WTC11 (cell line): ENCODE measurements around the gene GUCY1A2. TPM values are rescaled to one million over a fixed set of nuclear protein-coding genes. Genes with fewer than 3 reads are reported as not detected.

Experiments
- ATAC-seq: fragments of 200-7000 bp; cut with Tn5 transposase; 2 replicates; pipeline ENCODE4 v1.10.0; 2021; ENCODE audit warnings: mild to moderate bottlenecking, moderate library complexity
- CTCF ChIA-PET: fragments of 300-600 bp; sonication (Branson Sonifier 250); formaldehyde crosslinking; loops from one replicate; lab custom pipeline; 2021; ENCODE audit warnings: antibody characterized with exemption; lab: Charles Lee
- POLR2A ChIA-PET: fragments of 350-600 bp; sonication (Branson Sonifier 250); formaldehyde crosslinking; loops from one replicate; lab custom pipeline; 2021; ENCODE audit warnings: antibody characterized with exemption; lab: Charles Lee
- DNase-seq: peaks from one replicate; pipeline ENCODE4 v3.0.0; 2021; ENCODE audit warnings: low spot score
- H3K27ac Mint-ChIP-seq: 2 replicates; pipeline ENCODE4 v1.8.0; 2021; ENCODE audit warnings: mixed read lengths
- H3K27me3 Mint-ChIP-seq: 2 replicates; pipeline ENCODE4 v1.8.0; 2021; ENCODE audit warnings: low read depth, mild to moderate bottlenecking, moderate library complexity, mixed read lengths
- H3K36me3 Mint-ChIP-seq: 2 replicates; pipeline ENCODE4 v1.8.0; 2021; ENCODE audit warnings: mixed read lengths
- H3K4me1 Mint-ChIP-seq: 2 replicates; pipeline ENCODE4 v1.8.0; 2022; ENCODE audit warnings: mixed read lengths
- H3K4me3 Mint-ChIP-seq: 2 replicates; pipeline ENCODE4 v1.8.0; 2021; ENCODE audit warnings: mild to moderate bottlenecking, moderate library complexity, mixed read lengths
- H3K9me3 Mint-ChIP-seq: 2 replicates; pipeline ENCODE4 v1.8.0; 2021; ENCODE audit warnings: mixed read lengths
- AFF4 ChIP-seq: sonication (generic); formaldehyde crosslinking; IDR thresholded peaks from 2 replicates; pipeline ENCODE4 v1.8.1; 2023; ENCODE audit warnings: mild to moderate bottlenecking, missing genetic modification reagents, borderline replicate concordance
- E2F1 ChIP-seq: sonication (generic); formaldehyde crosslinking; IDR thresholded peaks from 2 replicates; pipeline ENCODE4 v1.8.0; 2022; ENCODE audit warnings: mild to moderate bottlenecking, missing genetic modification reagents
- EMX1 ChIP-seq: fragments of 250-450 bp; sonication (Bioruptor Pico); IDR thresholded peaks from 2 replicates; pipeline ENCODE4 v1.8.0; 2021; ENCODE audit warnings: mild to moderate bottlenecking
- ETV6 ChIP-seq: sonication (generic); formaldehyde crosslinking; IDR thresholded peaks from 2 replicates; pipeline ENCODE4 v1.8.1; 2022; ENCODE audit warnings: mild to moderate bottlenecking, missing genetic modification reagents
- FOXK1 ChIP-seq: sonication (generic); formaldehyde crosslinking; IDR thresholded peaks from 2 replicates; pipeline ENCODE4 v1.8.0; 2022; ENCODE audit warnings: mild to moderate bottlenecking, moderate library complexity, missing genetic modification reagents
- HMGA2 ChIP-seq: fragments of 250-450 bp; sonication (Bioruptor Pico); IDR thresholded peaks from 2 replicates; pipeline ENCODE4 v1.4.0; 2021; ENCODE audit warnings: mild to moderate bottlenecking, moderate library complexity
- MXD4 ChIP-seq: fragments of 250-450 bp; sonication (Bioruptor Pico); IDR thresholded peaks from 2 replicates; pipeline ENCODE4 v1.8.0; 2021; ENCODE audit warnings: mild to moderate bottlenecking, moderate library complexity, borderline replicate concordance
- RELA ChIP-seq: sonication (generic); formaldehyde crosslinking; IDR thresholded peaks from 2 replicates; pipeline ENCODE4 v1.8.1; 2022; ENCODE audit warnings: missing genetic modification reagents, mild to moderate bottlenecking, borderline replicate concordance
- SMAD4 ChIP-seq: sonication (generic); formaldehyde crosslinking; IDR thresholded peaks from 2 replicates; pipeline ENCODE4 v1.8.0; 2022; ENCODE audit warnings: mild to moderate bottlenecking, missing genetic modification reagents
- TEAD1 ChIP-seq: sonication (generic); formaldehyde crosslinking; IDR thresholded peaks from 2 replicates; pipeline ENCODE4 v1.8.0; 2022; ENCODE audit warnings: mild to moderate bottlenecking, missing genetic modification reagents
- TEAD4 ChIP-seq: sonication (generic); formaldehyde crosslinking; IDR thresholded peaks from 2 replicates; pipeline ENCODE4 v1.8.0; 2022; ENCODE audit warnings: mild to moderate bottlenecking, missing genetic modification reagents
- ZNF138 ChIP-seq: sonication (generic); formaldehyde crosslinking; conservative IDR thresholded peaks from 2 replicates; pipeline ENCODE4 v1.8.1; 2022; ENCODE audit warnings: mild to moderate bottlenecking, moderate library complexity, missing genetic modification reagents
- ZNF396 ChIP-seq: fragments of 250-450 bp; sonication (Bioruptor Pico); IDR thresholded peaks from 2 replicates; pipeline ENCODE4 v1.8.0; 2021; ENCODE audit warnings: mild to moderate bottlenecking, moderate library complexity, borderline replicate concordance
- total RNA-seq: library from RNA; stranded (reverse); gene quantifications from 3 replicates; pipeline ENCODE4 v1.2.3, GENCODE V29; 2021
- TF ChIP-seq, protein P1 (sequence below): sonication (generic); formaldehyde crosslinking; IDR thresholded peaks from 2 replicates; pipeline ENCODE4 v1.8.0; 2023; ENCODE audit warnings: missing genetic modification reagents, mild to moderate bottlenecking, borderline replicate concordance
- TF ChIP-seq, protein P2 (sequence below): sonication (generic); formaldehyde crosslinking; IDR thresholded peaks from 2 replicates; pipeline ENCODE4 v1.8.1; 2023; ENCODE audit warnings: mild to moderate bottlenecking, missing genetic modification reagents

The GUCY1A2 gene
- total RNA-seq, 1 experiment from 2014 or later = 0.90 TPM

DNA sequence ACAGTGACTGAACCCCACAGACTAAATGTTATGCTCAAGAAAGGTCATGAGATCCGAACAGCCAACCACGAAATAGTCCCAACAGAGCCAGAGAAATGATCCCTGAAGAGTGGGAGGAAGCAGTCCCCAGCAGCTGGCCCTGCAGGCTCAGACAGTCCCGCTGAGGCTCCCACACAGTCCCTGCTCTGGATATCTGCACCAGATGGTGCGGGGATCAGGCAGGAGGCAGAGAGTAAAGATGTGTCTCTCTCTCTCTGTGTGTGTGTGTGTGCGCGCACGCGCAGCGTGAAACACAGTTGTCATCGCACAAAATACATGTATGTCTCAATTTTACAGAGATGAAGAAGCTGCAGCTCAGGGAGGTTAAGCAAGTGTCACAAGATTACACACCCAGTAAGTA, 27.9 kb downstream of the GUCY1A2 start:
- POLR2A ChIA-PET = no interaction called here
- H3K9me3 Mint-ChIP-seq = no peaks in the 10 kb centered on the region
- ATAC-seq = no peak
- no peak overlapping the region for H3K27ac Mint-ChIP-seq
- H3K36me3 Mint-ChIP-seq = no peaks in the 10 kb centered on the region
- no peak overlapping the region for H3K4me3 Mint-ChIP-seq
- no peak for TF ChIP-seq FOXK1 (CRISPR knock-in tag)
- no peak for TF ChIP-seq SMAD4
- TF ChIP-seq, protein P1, sequence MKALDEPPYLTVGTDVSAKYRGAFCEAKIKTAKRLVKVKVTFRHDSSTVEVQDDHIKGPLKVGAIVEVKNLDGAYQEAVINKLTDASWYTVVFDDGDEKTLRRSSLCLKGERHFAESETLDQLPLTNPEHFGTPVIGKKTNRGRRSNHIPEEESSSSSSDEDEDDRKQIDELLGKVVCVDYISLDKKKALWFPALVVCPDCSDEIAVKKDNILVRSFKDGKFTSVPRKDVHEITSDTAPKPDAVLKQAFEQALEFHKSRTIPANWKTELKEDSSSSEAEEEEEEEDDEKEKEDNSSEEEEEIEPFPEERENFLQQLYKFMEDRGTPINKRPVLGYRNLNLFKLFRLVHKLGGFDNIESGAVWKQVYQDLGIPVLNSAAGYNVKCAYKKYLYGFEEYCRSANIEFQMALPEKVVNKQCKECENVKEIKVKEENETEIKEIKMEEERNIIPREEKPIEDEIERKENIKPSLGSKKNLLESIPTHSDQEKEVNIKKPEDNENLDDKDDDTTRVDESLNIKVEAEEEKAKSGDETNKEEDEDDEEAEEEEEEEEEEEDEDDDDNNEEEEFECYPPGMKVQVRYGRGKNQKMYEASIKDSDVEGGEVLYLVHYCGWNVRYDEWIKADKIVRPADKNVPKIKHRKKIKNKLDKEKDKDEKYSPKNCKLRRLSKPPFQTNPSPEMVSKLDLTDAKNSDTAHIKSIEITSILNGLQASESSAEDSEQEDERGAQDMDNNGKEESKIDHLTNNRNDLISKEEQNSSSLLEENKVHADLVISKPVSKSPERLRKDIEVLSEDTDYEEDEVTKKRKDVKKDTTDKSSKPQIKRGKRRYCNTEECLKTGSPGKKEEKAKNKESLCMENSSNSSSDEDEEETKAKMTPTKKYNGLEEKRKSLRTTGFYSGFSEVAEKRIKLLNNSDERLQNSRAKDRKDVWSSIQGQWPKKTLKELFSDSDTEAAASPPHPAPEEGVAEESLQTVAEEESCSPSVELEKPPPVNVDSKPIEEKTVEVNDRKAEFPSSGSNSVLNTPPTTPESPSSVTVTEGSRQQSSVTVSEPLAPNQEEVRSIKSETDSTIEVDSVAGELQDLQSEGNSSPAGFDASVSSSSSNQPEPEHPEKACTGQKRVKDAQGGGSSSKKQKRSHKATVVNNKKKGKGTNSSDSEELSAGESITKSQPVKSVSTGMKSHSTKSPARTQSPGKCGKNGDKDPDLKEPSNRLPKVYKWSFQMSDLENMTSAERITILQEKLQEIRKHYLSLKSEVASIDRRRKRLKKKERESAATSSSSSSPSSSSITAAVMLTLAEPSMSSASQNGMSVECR (CRISPR knock-in tag) = no peak
- no peak for TF ChIP-seq ZNF396 (CRISPR knock-in tag)
- no peak for TF ChIP-seq ETV6 (CRISPR knock-in tag)
- no peak for TF ChIP-seq E2F1 (CRISPR knock-in tag)
- no peak for TF ChIP-seq TEAD1
- TF ChIP-seq, protein P2, sequence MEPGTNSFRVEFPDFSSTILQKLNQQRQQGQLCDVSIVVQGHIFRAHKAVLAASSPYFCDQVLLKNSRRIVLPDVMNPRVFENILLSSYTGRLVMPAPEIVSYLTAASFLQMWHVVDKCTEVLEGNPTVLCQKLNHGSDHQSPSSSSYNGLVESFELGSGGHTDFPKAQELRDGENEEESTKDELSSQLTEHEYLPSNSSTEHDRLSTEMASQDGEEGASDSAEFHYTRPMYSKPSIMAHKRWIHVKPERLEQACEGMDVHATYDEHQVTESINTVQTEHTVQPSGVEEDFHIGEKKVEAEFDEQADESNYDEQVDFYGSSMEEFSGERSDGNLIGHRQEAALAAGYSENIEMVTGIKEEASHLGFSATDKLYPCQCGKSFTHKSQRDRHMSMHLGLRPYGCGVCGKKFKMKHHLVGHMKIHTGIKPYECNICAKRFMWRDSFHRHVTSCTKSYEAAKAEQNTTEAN = no peak
- TF ChIP-seq, all 79 proteins: peak for 0
- CTCF ChIA-PET = no interaction called here
- no peaks in the 10 kb centered on the region; the same call in 1 of the 2 replicates for H3K27me3 Mint-ChIP-seq
- H3K4me1 Mint-ChIP-seq = no peaks in the 10 kb centered on the region
- DNase-seq = peak; percentile 8

DNA sequence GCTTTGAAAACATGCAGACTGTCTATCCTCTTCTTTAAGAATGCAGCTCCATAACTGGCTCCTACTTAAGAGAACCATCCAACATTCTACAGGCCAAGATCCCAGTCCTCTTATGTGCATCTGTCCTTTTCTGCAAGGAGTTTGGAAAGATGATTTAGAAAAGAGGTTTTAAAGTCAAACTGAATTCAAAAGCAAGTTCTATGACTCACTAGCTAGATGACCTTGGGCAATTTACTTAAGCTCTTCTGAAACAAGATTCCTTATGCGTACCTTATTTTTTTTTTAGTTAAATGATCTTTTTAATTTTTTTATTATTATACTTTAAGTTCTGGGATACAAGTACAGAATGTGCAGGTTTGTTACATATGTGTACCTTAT, 29.2 kb downstream of the GUCY1A2 start:
- H3K27ac Mint-ChIP-seq = no peak overlapping the region
- no peak for ATAC-seq

More for the DNA sequence above, 29.2 kb downstream of the GUCY1A2 start:
- H3K36me3 Mint-ChIP-seq = no peaks in the 10 kb centered on the region
- H3K9me3 Mint-ChIP-seq = no peaks in the 10 kb centered on the region
- no peak for TF ChIP-seq MXD4 (CRISPR knock-in tag)
- no peak for TF ChIP-seq TEAD4 (CRISPR knock-in tag)
- TF ChIP-seq EMX1 (CRISPR knock-in tag) = no peak
- no peak for TF ChIP-seq ZNF138 (CRISPR knock-in tag)
- TF ChIP-seq HMGA2 (CRISPR knock-in tag) = no peak
- no peak for TF ChIP-seq RELA
- no peak for TF ChIP-seq AFF4 (CRISPR knock-in tag)
- no peaks in the 10 kb centered on the region for H3K27me3 Mint-ChIP-seq
- ChIA-PET POLR2A (no interaction called here), CTCF (no interaction called here)
- DNase-seq = no peak
- no peak overlapping the region for H3K4me3 Mint-ChIP-seq
- peaks cover 2% of the 10 kb centered on the region; the same call in 1 of the 2 replicates for H3K4me1 Mint-ChIP-seq
